ENCODE measurements around the gene R3HDM1.
"Not testable (repeated sequence)": the region's sequence is repeated elsewhere in the genome, so short reads cannot be mapped to it uniquely, and the experiment has no call there.

Gene R3HDM1

DNA sequence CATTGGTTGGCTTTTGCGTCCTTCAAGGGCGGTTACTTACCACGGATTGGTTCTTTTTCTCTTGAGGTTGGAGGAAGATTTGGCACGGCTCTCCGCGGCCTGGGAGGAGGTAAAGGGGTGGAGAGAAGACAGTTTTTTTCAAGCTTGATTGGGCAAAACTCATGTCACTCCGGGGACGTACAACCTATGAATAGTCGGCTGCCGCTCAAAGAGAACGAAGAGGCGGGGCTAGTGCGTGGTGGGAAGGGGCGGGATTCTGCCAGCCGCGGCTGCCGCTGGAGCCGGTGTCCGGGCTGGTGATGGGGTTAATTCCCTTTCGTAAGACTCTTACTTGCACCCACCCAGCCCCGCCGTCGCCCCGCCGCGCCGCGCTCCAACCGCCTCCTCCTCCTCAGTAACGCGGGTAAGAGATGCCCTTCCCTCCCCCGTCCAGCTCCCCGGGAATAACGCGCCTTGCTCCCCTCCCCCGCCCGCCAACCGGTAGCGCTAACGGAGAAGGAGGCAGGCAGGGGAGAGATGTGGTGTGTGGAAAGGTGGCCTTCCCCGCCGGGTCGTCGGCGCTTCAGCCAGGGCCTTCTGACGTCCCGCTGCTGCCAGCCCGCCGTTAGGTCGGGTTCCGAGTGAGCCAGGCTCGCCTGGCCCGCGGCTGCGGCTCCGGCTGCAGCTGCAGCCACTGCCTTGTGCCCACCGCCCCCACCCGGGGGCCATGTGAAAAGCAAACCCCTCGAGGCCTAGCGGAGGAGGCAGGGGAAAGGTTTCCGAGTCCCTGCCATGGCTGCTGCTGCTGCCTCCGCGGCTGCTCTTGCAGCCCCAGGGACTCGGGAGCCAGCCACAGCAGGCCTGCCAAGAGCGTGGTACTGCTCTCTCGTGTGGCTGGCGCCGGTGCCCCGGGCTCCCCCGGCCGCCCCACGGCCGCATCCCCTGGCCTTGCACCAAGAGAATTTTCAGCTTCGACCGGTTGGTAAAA, at the start of gene R3HDM1:
R3HDM1 (plus strand) TSS at position 254 of the 967 bp plus-strand sequence. CDS start 73,362 bp downstream, outside the sequence.
- peak; percentile 100 for DNase-seq (ENCODE audit: low read depth)
- TF ChIP-seq, protein P1, sequence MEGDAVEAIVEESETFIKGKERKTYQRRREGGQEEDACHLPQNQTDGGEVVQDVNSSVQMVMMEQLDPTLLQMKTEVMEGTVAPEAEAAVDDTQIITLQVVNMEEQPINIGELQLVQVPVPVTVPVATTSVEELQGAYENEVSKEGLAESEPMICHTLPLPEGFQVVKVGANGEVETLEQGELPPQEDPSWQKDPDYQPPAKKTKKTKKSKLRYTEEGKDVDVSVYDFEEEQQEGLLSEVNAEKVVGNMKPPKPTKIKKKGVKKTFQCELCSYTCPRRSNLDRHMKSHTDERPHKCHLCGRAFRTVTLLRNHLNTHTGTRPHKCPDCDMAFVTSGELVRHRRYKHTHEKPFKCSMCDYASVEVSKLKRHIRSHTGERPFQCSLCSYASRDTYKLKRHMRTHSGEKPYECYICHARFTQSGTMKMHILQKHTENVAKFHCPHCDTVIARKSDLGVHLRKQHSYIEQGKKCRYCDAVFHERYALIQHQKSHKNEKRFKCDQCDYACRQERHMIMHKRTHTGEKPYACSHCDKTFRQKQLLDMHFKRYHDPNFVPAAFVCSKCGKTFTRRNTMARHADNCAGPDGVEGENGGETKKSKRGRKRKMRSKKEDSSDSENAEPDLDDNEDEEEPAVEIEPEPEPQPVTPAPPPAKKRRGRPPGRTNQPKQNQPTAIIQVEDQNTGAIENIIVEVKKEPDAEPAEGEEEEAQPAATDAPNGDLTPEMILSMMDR (IDR thresholded peaks at IDR 0.05; ENCODE audit: low read length, missing control alignments): no peak
- H3K4me3 ChIP-seq (replicated peaks; ENCODE audit: low read depth, low read length): peak within 1 kb of the TSS; percentile 95

DNA sequence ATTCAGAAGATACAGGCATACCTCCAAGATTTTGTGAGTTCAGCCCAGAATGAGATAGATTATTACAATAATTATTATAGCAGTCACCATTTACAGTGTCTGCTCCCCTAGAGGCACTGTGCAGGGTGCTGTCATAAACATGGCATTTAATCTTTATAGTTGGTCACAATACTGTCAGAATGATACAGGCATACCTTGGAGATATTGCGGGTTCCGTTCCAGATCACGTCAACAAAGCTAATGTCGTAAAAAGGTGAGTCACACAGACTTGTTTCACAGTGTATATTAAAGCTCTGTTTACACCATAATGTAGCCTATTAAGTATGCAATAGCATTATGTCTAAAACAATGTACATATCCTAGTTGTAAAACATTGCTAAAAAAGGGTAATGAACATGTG, 45.8 kb upstream of the R3HDM1 start:
- TF ChIP-seq, protein P1 (IDR thresholded peaks at IDR 0.05; ENCODE audit: low read length, missing control alignments): no peak
- DNase-seq (ENCODE audit: low read depth): no peak
- no peak overlapping the region for H3K4me3 ChIP-seq (replicated peaks; ENCODE audit: low read depth, low read length)

DNA sequence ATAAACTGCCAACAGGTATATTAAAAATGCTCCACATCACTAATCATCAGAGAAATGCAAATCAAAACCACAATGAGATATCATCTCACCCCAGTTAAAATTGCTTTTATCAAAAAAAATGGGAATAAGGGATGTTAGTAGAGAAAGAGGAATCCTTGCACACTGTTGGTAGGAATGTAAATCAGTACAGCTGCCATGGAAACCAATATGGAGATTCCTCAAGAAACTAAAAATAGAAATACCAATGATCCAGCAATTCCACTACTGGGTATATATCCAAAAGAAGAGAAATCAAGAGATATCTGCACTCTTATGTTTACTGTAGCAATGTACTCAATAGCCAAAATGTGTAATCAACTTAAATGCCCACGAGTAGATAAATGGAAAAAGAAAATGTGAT, 40.9 kb upstream of the R3HDM1 start:
- H3K4me3 ChIP-seq (replicated peaks; ENCODE audit: low read depth, low read length): no peak overlapping the region
- TF ChIP-seq, protein P1 (IDR thresholded peaks at IDR 0.05; ENCODE audit: low read length, missing control alignments): no peak
- DNase-seq (ENCODE audit: low read depth): peak; percentile 17

DNA sequence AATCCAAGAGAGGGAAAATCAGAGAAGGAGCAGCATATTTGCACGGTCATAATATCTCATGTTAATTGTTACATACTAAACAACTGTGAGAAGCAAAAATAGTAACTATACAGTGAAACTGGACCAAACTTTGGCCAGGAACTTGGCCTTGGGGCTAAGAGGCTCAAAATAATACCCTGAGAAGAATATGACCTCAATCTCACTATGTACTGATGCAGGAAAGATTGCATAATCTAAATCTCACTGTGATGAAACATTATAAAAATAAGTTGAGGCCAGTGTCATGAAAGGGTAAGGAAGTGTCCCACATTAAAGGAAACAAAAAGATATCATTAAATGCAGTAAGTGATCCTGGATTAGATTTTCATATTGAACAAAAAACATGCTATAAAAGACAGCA, 36.8 kb upstream of the R3HDM1 start:
- TF ChIP-seq, protein P1 (IDR thresholded peaks at IDR 0.05; ENCODE audit: low read length, missing control alignments): no peak
- DNase-seq (ENCODE audit: low read depth): peak; percentile 67
- no peak overlapping the region for H3K4me3 ChIP-seq (replicated peaks; ENCODE audit: low read depth, low read length)

DNA sequence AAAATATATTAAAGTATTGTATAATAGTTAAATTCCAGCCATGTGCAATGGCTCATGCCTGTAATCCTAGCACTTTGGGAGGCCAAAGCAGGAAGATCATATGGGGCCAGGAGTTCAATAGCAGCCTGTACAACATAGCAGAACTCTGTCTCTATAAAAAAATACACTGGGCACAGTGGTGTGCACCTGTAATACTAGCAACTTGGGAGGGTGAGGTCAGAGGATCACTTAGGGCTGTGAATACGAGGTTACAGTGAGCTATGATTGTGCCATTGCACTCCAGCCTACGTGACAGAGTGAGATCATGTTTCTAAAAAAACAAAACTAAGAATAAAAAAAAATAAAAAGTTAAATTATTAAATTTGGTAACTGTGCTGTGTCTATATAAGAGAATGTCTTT, 36.4 kb upstream of the R3HDM1 start:
- TF ChIP-seq, protein P1 (IDR thresholded peaks at IDR 0.05; ENCODE audit: low read length, missing control alignments): no peak
- no peak for DNase-seq (ENCODE audit: low read depth)
- H3K4me3 ChIP-seq (replicated peaks; ENCODE audit: low read depth, low read length): no peak overlapping the region

GRCh38 chr2:135498588-135498987, 32.7 kb upstream of the R3HDM1 start:
- H3K4me3 ChIP-seq (replicated peaks; ENCODE audit: low read depth, low read length); DNase-seq (ENCODE audit: low read depth): not testable (repeated sequence)

DNA sequence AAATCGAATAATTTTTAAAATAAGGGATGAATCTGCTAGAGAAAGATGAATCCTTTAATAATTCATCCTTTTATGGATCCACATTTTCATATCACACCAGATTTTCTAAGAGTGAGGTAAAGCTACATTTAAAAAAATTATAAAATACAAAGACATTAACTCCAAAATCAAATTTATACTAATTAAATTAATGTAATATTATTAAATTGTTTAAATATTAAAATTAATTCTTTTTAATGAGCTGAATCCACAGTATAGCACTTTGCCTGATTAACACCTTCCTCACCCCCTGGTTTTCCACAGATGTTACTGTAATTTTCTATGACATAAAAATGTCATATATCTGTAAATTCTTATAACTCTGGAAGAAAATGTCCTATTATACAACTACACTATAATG, 26.5 kb upstream of the R3HDM1 start:
- TF ChIP-seq, protein P1 (IDR thresholded peaks at IDR 0.05; ENCODE audit: low read length, missing control alignments): no peak
- DNase-seq (ENCODE audit: low read depth): no peak
- no peak overlapping the region for H3K4me3 ChIP-seq (replicated peaks; ENCODE audit: low read depth, low read length)
